ENCODE measurements around the gene CEACAM4. TPM values are rescaled to one million over a fixed set of nuclear protein-coding genes. Genes with fewer than 3 reads are reported as not detected.

Gene CEACAM4
- total and polyA plus RNA-seq, 2 donors (not counting 1 experiment from before 2014, with no cell fraction given): not detected

DNA sequence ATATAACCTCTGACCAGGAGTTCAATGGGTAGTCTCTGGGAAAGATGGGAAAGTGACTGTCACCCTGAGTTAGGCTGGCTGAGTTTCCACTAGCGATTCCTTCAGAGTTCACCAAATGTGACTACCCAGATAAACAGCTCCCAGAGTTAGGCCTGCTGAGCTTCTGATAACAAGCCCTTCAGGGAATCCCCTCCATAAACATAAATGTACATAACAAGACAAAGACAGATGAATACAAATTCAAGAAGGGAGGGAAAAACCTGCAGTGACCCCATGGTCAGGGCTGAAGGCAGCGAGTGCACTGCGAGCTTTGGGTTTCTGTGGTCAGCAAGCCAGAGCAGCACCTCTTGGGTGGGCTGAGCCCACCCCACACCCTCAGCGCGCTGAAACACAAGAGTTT is 25.4 kb upstream of the CEACAM4 start:
- TF ChIP-seq CTCF (conservative IDR thresholded peaks at IDR 0.05 in 1 of 2, IDR thresholded peaks at IDR 0.05 in 1 of 2; ENCODE audit: low read depth in 1 of 2, low read length in 2 of 2) (no peak), EZH2 (IDR thresholded peaks at IDR 0.05; ENCODE audit: low read length, missing control alignments) (no peak)
- Histone ChIP-seq H3K9ac (ENCODE audit: insufficient read depth, low read length) (no peak overlapping the region), H4K20me1 (ENCODE audit: control insufficient read depth, extremely low read depth, insufficient read depth, low read length) (no peaks in the 10 kb centered on the region), H3K27me3 (ENCODE audit: control insufficient read depth, insufficient read depth, low read length) (no peaks in the 10 kb centered on the region), H3K79me2 (ENCODE audit: control insufficient read depth, insufficient read depth, low read length) (no peaks in the 10 kb centered on the region), H3K4me2 (ENCODE audit: extremely low read depth, insufficient read depth, low read length) (no peak overlapping the region), H3K36me3 (ENCODE audit: control insufficient read depth, insufficient read depth, low read length) (no peaks in the 10 kb centered on the region), H3K4me1 (ENCODE audit: control insufficient read depth, extremely low read depth, insufficient read depth, low read length) (no peaks in the 10 kb centered on the region), H3K4me3 (replicated peaks in 1 of 4; ENCODE audit: control extremely low read depth in 1 of 4, insufficient read depth in 1 of 4, low read depth in 3 of 4, low read length in 4 of 4) (no peak overlapping the region), H3K9me3 (ENCODE audit: control insufficient read depth, insufficient read depth, low read depth, low read length) (no peaks in the 10 kb centered on the region), H2AFZ (ENCODE audit: low read length) (no peak overlapping the region), H3K27ac (ENCODE audit: insufficient read depth, low read length) (no peak overlapping the region)
- no peak for DNase-seq (ENCODE audit: low read depth in 2 of 2)

DNA sequence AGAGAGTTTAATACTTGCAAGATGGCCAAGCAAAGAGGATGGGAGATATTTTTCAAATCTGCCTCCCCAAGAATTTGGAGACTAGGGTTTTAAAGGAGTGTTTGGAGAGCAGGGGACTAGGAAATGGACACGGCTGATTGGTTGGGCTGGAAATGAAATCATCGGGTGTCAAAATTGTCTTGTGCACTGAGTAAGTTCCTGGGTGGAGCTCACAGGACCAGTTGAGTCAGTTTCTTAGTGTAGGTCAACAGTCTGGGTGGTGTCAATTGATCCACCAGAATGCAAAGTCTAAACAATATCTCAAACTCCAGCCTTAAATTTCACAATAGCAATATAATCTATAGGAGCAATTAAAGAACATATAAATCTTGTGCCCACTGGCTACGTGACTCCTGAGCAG is 23.0 kb upstream of the CEACAM4 start:
- no peaks in the 10 kb centered on the region for H3K27me3 ChIP-seq (ENCODE audit: control insufficient read depth, insufficient read depth, low read length)
- H3K4me2 ChIP-seq (ENCODE audit: extremely low read depth, insufficient read depth, low read length): no peak overlapping the region
- H3K4me1 ChIP-seq (ENCODE audit: control insufficient read depth, extremely low read depth, insufficient read depth, low read length): no peaks in the 10 kb centered on the region
- no peaks in the 10 kb centered on the region for H4K20me1 ChIP-seq (ENCODE audit: control insufficient read depth, extremely low read depth, insufficient read depth, low read length)
- no peaks in the 10 kb centered on the region for H3K9me3 ChIP-seq (ENCODE audit: control insufficient read depth, insufficient read depth, low read depth, low read length)
- H2AFZ ChIP-seq (ENCODE audit: low read length): no peak overlapping the region
- TF ChIP-seq CTCF (conservative IDR thresholded peaks at IDR 0.05 in 1 of 2, IDR thresholded peaks at IDR 0.05 in 1 of 2; ENCODE audit: low read depth in 1 of 2, low read length in 2 of 2): no peak
- no peak for TF ChIP-seq EZH2 (IDR thresholded peaks at IDR 0.05; ENCODE audit: low read length, missing control alignments)
- H3K79me2 ChIP-seq (ENCODE audit: control insufficient read depth, insufficient read depth, low read length): no peaks in the 10 kb centered on the region
- H3K9ac ChIP-seq (ENCODE audit: insufficient read depth, low read length): no peak overlapping the region
- DNase-seq (ENCODE audit: low read depth in 2 of 2): no peak
- no peaks in the 10 kb centered on the region for H3K36me3 ChIP-seq (ENCODE audit: control insufficient read depth, insufficient read depth, low read length)
- no peak overlapping the region for H3K4me3 ChIP-seq (replicated peaks in 1 of 4; ENCODE audit: control extremely low read depth in 1 of 4, insufficient read depth in 1 of 4, low read depth in 3 of 4, low read length in 4 of 4)
- no peak overlapping the region for H3K27ac ChIP-seq (ENCODE audit: insufficient read depth, low read length)

GRCh38 chr19:41646589-41647204 is 19.8 kb upstream of the CEACAM4 start:
- no peaks in the 10 kb centered on the region for H4K20me1 ChIP-seq (ENCODE audit: control insufficient read depth, extremely low read depth, insufficient read depth, low read length)
- DNase-seq (ENCODE audit: low read depth in 2 of 2): no peak
- no peak overlapping the region for H3K4me2 ChIP-seq (ENCODE audit: extremely low read depth, insufficient read depth, low read length)
- no peaks in the 10 kb centered on the region for H3K4me1 ChIP-seq (ENCODE audit: control insufficient read depth, extremely low read depth, insufficient read depth, low read length)
- H3K27me3 ChIP-seq (ENCODE audit: control insufficient read depth, insufficient read depth, low read length): no peaks in the 10 kb centered on the region
- no peak overlapping the region for H2AFZ ChIP-seq (ENCODE audit: low read length)
- no peak overlapping the region for H3K9ac ChIP-seq (ENCODE audit: insufficient read depth, low read length)
- no peak overlapping the region for H3K27ac ChIP-seq (ENCODE audit: insufficient read depth, low read length)
- TF ChIP-seq EZH2 (IDR thresholded peaks at IDR 0.05; ENCODE audit: low read length, missing control alignments) (no peak), CTCF (conservative IDR thresholded peaks at IDR 0.05 in 1 of 2, IDR thresholded peaks at IDR 0.05 in 1 of 2; ENCODE audit: low read depth in 1 of 2, low read length in 2 of 2) (peak; percentile 18 to 32)
- H3K4me3 ChIP-seq (replicated peaks in 1 of 4; ENCODE audit: control extremely low read depth in 1 of 4, insufficient read depth in 1 of 4, low read depth in 3 of 4, low read length in 4 of 4): no peak overlapping the region
- H3K9me3 ChIP-seq (ENCODE audit: control insufficient read depth, insufficient read depth, low read depth, low read length): no peaks in the 10 kb centered on the region
- H3K36me3 ChIP-seq (ENCODE audit: control insufficient read depth, insufficient read depth, low read length): no peaks in the 10 kb centered on the region
- no peaks in the 10 kb centered on the region for H3K79me2 ChIP-seq (ENCODE audit: control insufficient read depth, insufficient read depth, low read length)
